Measurements from ENCODE around the gene OST4.

GRCh38 chr2:27050281-27050995 is 21.0 kb downstream of the OST4 start:
- TF ChIP-seq CTCF (IDR thresholded peaks at IDR 0.05) (peak in 11 of 12 donors; percentile 8 to 60 (median 38)), POLR2A (IDR thresholded peaks at IDR 0.05) (no peak)
